Measurements from ENCODE around the gene SPATA17. TPM values are rescaled to one million over a fixed set of nuclear protein-coding genes. Genes with fewer than 3 reads are reported as not detected.

SPATA17 gene
- total and polyA plus RNA-seq, 2 of the 8 experiments (the other 6 are each of a cell fraction or from before 2014, with no cell fraction given), result 0.17 to 0.48 TPM

DNA sequence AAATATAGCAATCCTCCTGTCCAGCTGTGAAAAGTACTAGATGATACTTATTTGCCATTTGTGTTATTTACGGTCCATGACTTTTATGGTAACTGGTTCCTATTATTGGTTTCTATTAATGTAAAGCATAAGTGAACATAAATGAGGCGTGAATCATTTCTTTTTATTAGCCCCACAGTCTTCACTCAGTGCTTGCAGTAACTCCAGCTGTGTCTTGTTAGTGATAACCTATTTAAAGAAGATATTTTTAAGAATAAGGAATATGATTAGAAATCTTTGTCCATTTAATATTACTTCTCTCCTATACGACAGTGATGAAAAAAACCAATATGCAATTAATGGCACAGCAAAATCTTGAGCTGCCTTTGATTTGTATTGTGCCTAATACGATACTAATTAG is 149.9 kb downstream of the SPATA17 start:
- H2BK5ac ChIP-seq (ENCODE audit: low read depth, low read length), result no peak overlapping the region
- no peak overlapping the region for H2BK120ac ChIP-seq (replicated peaks; ENCODE audit: low read depth, low read length)
- DNase-seq (ENCODE audit: low read depth in 1 of 2, low spot score in 2 of 2), result no peak
- no peak overlapping the region for H3K4me2 ChIP-seq (ENCODE audit: insufficient read depth in 1 of 2, low read depth in 2 of 2, low read length in 2 of 2)
- no peaks in the 10 kb centered on the region for H3K23me2 ChIP-seq (ENCODE audit: low read depth, low read length)
- no peak overlapping the region for H4K91ac ChIP-seq (replicated peaks; ENCODE audit: insufficient read length, low read length)
- WGBS, 2 experiments (ENCODE audit: extremely low coverage in 1 of 2, insufficient coverage in 1 of 2, insufficient read length in 1 of 2, insufficient replicate concordance in 2 of 2, low coverage in 1 of 2, low lambda C conversion rate in 2 of 2, missing lambda C conversion rate in 1 of 2), result 94% methylated on average over 4 of the region's 4 CpGs; no CpG with 5 or more reads in 1 of the 2 experiments
- no peak overlapping the region for H2AFZ ChIP-seq (ENCODE audit: low read length)
- H3K79me1 ChIP-seq (ENCODE audit: low read depth, low read length), result no peaks in the 10 kb centered on the region
- ChIA-PET CTCF (ENCODE audit: partially characterized antibody) (no interaction called here), POLR2A (ENCODE audit: partially characterized antibody) (no interaction called here)
- no peak overlapping the region for H3K4me3 ChIP-seq (ENCODE audit: extremely low read depth in 1 of 4, insufficient read depth in 2 of 4, low read depth in 3 of 4, low read length in 4 of 4)
- H4K20me1 ChIP-seq (replicated peaks in 1 of 2; ENCODE audit: control insufficient read depth in 1 of 2, insufficient read depth in 2 of 2, low read length in 2 of 2), result no peaks in the 10 kb centered on the region
- no peak overlapping the region for H4K5ac ChIP-seq (ENCODE audit: insufficient read length, low read depth, low read length)
- H3K4ac ChIP-seq (replicated peaks; ENCODE audit: insufficient read length, low read depth, low read length), result no peak overlapping the region
- H3K14ac ChIP-seq (ENCODE audit: insufficient read length), result no peak overlapping the region
- H2BK15ac ChIP-seq (ENCODE audit: low read length), result no peak overlapping the region
- H2AK5ac ChIP-seq (ENCODE audit: low read depth, low read length), result no peak overlapping the region
- H3K18ac ChIP-seq (ENCODE audit: extremely low read depth, low read length), result no peak overlapping the region
- H3K9ac ChIP-seq (replicated peaks in 1 of 4; ENCODE audit: extremely low read depth in 1 of 4, low read depth in 3 of 4, low read length in 3 of 4), result no peak overlapping the region
- H2BK20ac ChIP-seq (ENCODE audit: low read length), result no peak overlapping the region
- no peak overlapping the region for H3K23ac ChIP-seq (ENCODE audit: insufficient read length)
- no peaks in the 10 kb centered on the region for H3K4me1 ChIP-seq (replicated peaks in 1 of 4; ENCODE audit: control insufficient read depth in 3 of 4, insufficient read depth in 4 of 4, low read length in 3 of 4)
- H3K36me3 ChIP-seq (ENCODE audit: control insufficient read depth in 2 of 4, insufficient read depth in 4 of 4, low read length in 3 of 4), result no peaks in the 10 kb centered on the region
- no peaks in the 10 kb centered on the region for H3K27me3 ChIP-seq (replicated peaks in 1 of 4; ENCODE audit: control insufficient read depth in 3 of 4, extremely low read depth in 1 of 4, insufficient read depth in 3 of 4, low read length in 3 of 4)
- no peak overlapping the region for H4K8ac ChIP-seq (ENCODE audit: extremely low read depth, insufficient read depth, low read length)
- no peaks in the 10 kb centered on the region for H3K79me2 ChIP-seq (ENCODE audit: control insufficient read depth in 1 of 2, insufficient read depth in 2 of 2, low read length in 2 of 2)
- H3K56ac ChIP-seq (replicated peaks; ENCODE audit: insufficient read length, low read depth, low read length), result no peak overlapping the region
- H3K27ac ChIP-seq (ENCODE audit: low read depth, low read length), result no peak overlapping the region
- no peak overlapping the region for H2BK12ac ChIP-seq (ENCODE audit: low read depth, low read length)
- no peak for FAIRE-seq
- H3K9me3 ChIP-seq (ENCODE audit: insufficient read depth in 2 of 2, low read depth in 1 of 2, low read length in 1 of 2), result no peaks in the 10 kb centered on the region
- no peak for TF ChIP-seq SAP30 (IDR thresholded peaks at IDR 0.05; ENCODE audit: insufficient read depth, insufficient replicate concordance, low read length)
- TF ChIP-seq BCL11A (IDR thresholded peaks at IDR 0.05; ENCODE audit: low read depth in 2 of 2, low read length in 2 of 2), result no peak
- no peak for TF ChIP-seq JUN (IDR thresholded peaks at IDR 0.05; ENCODE audit: low read depth, low read length)
- TF ChIP-seq PHF8 (conservative IDR thresholded peaks at IDR 0.05; ENCODE audit: low read depth, low read length), result no peak
- no peak for TF ChIP-seq ASH2L (IDR thresholded peaks at IDR 0.05; ENCODE audit: low read length)
- no peak for TF ChIP-seq RFX5 (IDR thresholded peaks at IDR 0.05; ENCODE audit: borderline replicate concordance, low read depth, low read length)
- no peak for TF ChIP-seq TCF12 (IDR thresholded peaks at IDR 0.05; ENCODE audit: low read depth, low read length)
- TF ChIP-seq KDM4A (IDR thresholded peaks at IDR 0.05; ENCODE audit: low read depth, low read length, severe bottlenecking), result no peak
- TF ChIP-seq KDM5A (IDR thresholded peaks at IDR 0.05; ENCODE audit: low read length), result no peak
- TF ChIP-seq BACH1 (IDR thresholded peaks at IDR 0.05; ENCODE audit: low read length), result no peak
- TF ChIP-seq, protein P1, sequence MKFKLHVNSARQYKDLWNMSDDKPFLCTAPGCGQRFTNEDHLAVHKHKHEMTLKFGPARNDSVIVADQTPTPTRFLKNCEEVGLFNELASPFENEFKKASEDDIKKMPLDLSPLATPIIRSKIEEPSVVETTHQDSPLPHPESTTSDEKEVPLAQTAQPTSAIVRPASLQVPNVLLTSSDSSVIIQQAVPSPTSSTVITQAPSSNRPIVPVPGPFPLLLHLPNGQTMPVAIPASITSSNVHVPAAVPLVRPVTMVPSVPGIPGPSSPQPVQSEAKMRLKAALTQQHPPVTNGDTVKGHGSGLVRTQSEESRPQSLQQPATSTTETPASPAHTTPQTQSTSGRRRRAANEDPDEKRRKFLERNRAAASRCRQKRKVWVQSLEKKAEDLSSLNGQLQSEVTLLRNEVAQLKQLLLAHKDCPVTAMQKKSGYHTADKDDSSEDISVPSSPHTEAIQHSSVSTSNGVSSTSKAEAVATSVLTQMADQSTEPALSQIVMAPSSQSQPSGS (IDR thresholded peaks at IDR 0.05; ENCODE audit: low read length), result no peak
- TF ChIP-seq SIX5 (IDR thresholded peaks at IDR 0.05; ENCODE audit: low read depth, low read length), result no peak
- no peak for TF ChIP-seq RAD21 (IDR thresholded peaks at IDR 0.05 in 1 of 2, conservative IDR thresholded peaks at IDR 0.05 in 1 of 2; ENCODE audit: low read depth in 2 of 2, low read length in 2 of 2)
- no peak for TF ChIP-seq SIRT6 (IDR thresholded peaks at IDR 0.05; ENCODE audit: low read length)

Data from H1 (cell line).